Spleen (tissue), 11 donors: ENCODE data around the gene NHSL1. TPM values are rescaled to one million over a fixed set of nuclear protein-coding genes. Genes with fewer than 3 reads are reported as not detected.

ENCODE experiments used
- DNase-seq: peaks from one replicate; pipeline ENCODE4 v3.0.0-alpha.2; 2020
- H3K27ac ChIP-seq, 8 donors: fragments of 200-600 bp; sonication (generic) in 7 of 8; 1 replicate in 4 of 8; 2 replicates in 4 of 8; pipeline versions ENCODE4 v1.5.0 to v1.8.0; 2016 to 2021; ENCODE audit warnings: inconsistent platforms in 4 of 8, mild to moderate bottlenecking in 4 of 8, moderate library complexity in 1 of 8
- H3K27me3 ChIP-seq, 7 donors: fragments of 200-600 bp; sonication (generic) in 6 of 7; replicated peaks in 1 of 7; 1 replicate in 4 of 7; 2 replicates in 3 of 7; pipeline versions ENCODE4 v1.5.0 to v1.8.0; 2016 to 2021; ENCODE audit warnings: inconsistent platforms in 3 of 7, mild to moderate bottlenecking in 1 of 7
- H3K36me3 ChIP-seq, 6 donors: fragments of 200-600 bp; sonication (generic) in 5 of 6; 1 replicate in 4 of 6; 2 replicates in 2 of 6; pipeline versions ENCODE4 v1.5.0 to v1.8.0; 2016 to 2021; ENCODE audit warnings: inconsistent platforms in 2 of 6
- H3K4me1 ChIP-seq, 6 donors: fragments of 200-600 bp; sonication (generic) in 5 of 6; 1 replicate in 3 of 6; 2 replicates in 3 of 6; pipeline versions ENCODE4 v1.5.0 to v1.8.0; 2016 to 2021; ENCODE audit warnings: inconsistent platforms in 3 of 6
- H3K4me3 ChIP-seq, 8 donors: fragments of 200-600 bp; sonication (generic) in 7 of 8; 1 replicate in 4 of 8; 2 replicates in 4 of 8; pipeline versions ENCODE4 v1.5.0 to v1.8.0; 2016 to 2021; ENCODE audit warnings: inconsistent platforms in 4 of 8, mild to moderate bottlenecking in 4 of 8, moderate library complexity in 2 of 8
- H3K9me3 ChIP-seq, 8 donors: fragments of 200-600 bp; sonication (generic) in 7 of 8; 1 replicate in 4 of 8; 2 replicates in 4 of 8; pipeline versions ENCODE4 v1.5.0 to v1.8.0; 2016 to 2021; ENCODE audit warnings: inconsistent platforms in 4 of 8
- CTCF ChIP-seq, 11 experiments: fragments of 200-600 bp in 7 of 11; fragments of 450-650 bp in 4 of 11; sonication (generic) in 4 of 11; IDR thresholded peaks in 8 of 11; conservative IDR thresholded peaks in 3 of 11; 1 replicate in 7 of 11; 2 replicates in 4 of 11; pipeline versions ENCODE4 v1.4.0 to v1.8.0; 2016 to 2021; ENCODE audit warnings: antibody characterized with exemption in 11 of 11, inconsistent platforms in 4 of 11, mild to moderate bottlenecking in 1 of 11
- POLR2A ChIP-seq, 3 donors: fragments of 450-650 bp; IDR thresholded peaks; one replicate each; pipeline ENCODE4 v1.5.1; 2017; ENCODE audit warnings: antibody characterized with exemption in 3 of 3, mild to moderate bottlenecking in 1 of 3
- POLR2AphosphoS5 ChIP-seq, 3 donors: sonication (generic); formaldehyde crosslinking; IDR thresholded peaks; one replicate each; pipeline ENCODE4 v1.5.1; 2017; ENCODE audit warnings: antibody characterized with exemption in 3 of 3
- WGBS, 5 donors: extraction: QIAGEN DNeasy Blood & Tissue Kit in 3 of 5; methylation state at CpG; one replicate each; pipeline versions ENCODE4 v1.1.5 to v1.1.7; 2013 to 2018; 5-methylcytosine and 5-hydroxymethylcytosine counted together
- intact Hi-C: fragments of 100-400 bp; cut with DNase I; formaldehyde crosslinking; loops from one replicate; pipeline ENCODE4 v1.15.0; 2023; ENCODE audit warnings: low total_unique reads
- polyA plus RNA-seq, 3 donors: library from polyadenylated mRNA; stranded (reverse); fragments of 200-250 nt; gene quantifications; one replicate each; pipeline ENCODE4 v1.2.1, GENCODE V29; 2013
- total RNA-seq, 7 donors: library from RNA; depleted of rRNA in 3 of 7; stranded (reverse); fragments of >200 nt in 3 of 7; fragmentation: NEBNext Ultra II Directional in 4 of 7; extraction: Animal tissue kit (Norgen Biotek cat#: 25700) in 4 of 7; gene quantifications; one replicate each; pipeline versions ENCODE4 v1.1.0 to v1.2.1, GENCODE V29; 2016 to 2021
- donor health status: healthy with polysubstance abuse.
- donor health status: DM: no; HTN: no; CAD: no; lungs with moderate emphysema.
- donor health status: DM: no; HTN: no; CAD: no.
- donor health status: Bipolar disorder and iron deficiency.
- donor health status: healthy.
- donor health status: DM: no; HTN: no; CAD: no.
- donor health status: DM: yes; HTN: yes; CAD: no.

The NHSL1 gene
- total and polyA plus RNA-seq, 10 donors, result 0.39 to 14.0 (median 6.7) TPM

- Histone ChIP-seq H3K9me3 (no peaks in the 10 kb centered on the region), H3K27ac (no peak overlapping the region), H3K27me3 (peaks cover 0 to 12% (median 0%) of the 10 kb centered on the region in 7 donors), H3K4me3 (no peak overlapping the region), H3K4me1 (peaks cover 0 to 36% (median 23%) of the 10 kb centered on the region in 6 donors), H3K36me3 (peaks cover 0 to 7% (median 0%) of the 10 kb centered on the region in 6 donors)
- no peak for TF ChIP-seq POLR2A (IDR thresholded peaks at IDR 0.05)
- TF ChIP-seq CTCF (IDR thresholded peaks at IDR 0.05 in 8 of 11, conservative IDR thresholded peaks at IDR 0.05 in 3 of 11), result no peak
- TF ChIP-seq POLR2AphosphoS5 (IDR thresholded peaks at IDR 0.05), result no peak
- no peak for DNase-seq
- intact Hi-C loops, result loop anchor here (10.0 kb wide), 1 partner anchor 151 kb away; no protein-coding TSS in a partner anchor
- 60 to 70% (median 62%) methylated on average over 3 of the region's 3 CpGs for WGBS, 5 donors
Measured at GRCh38 chr6:138434096-138434495, 65.2 kb downstream of the NHSL1 start.

GRCh38 chr6:138432063-138432356, 67.3 kb downstream of the NHSL1 start:
- H3K27me3 ChIP-seq, result peaks cover 0 to 12% (median 0%) of the 10 kb centered on the region in 7 donors
- intact Hi-C loops, result loop anchor here (10.0 kb wide), 1 partner anchor 153 kb away; no protein-coding TSS in a partner anchor
- H3K9me3 ChIP-seq, result no peaks in the 10 kb centered on the region
- no peak for TF ChIP-seq POLR2AphosphoS5 (IDR thresholded peaks at IDR 0.05)
- no peak for TF ChIP-seq CTCF (IDR thresholded peaks at IDR 0.05 in 8 of 11, conservative IDR thresholded peaks at IDR 0.05 in 3 of 11)
- no peak for TF ChIP-seq POLR2A (IDR thresholded peaks at IDR 0.05)
- H3K4me1 ChIP-seq, result peaks cover 0 to 38% (median 24%) of the 10 kb centered on the region in 6 donors
- no peak overlapping the region for H3K4me3 ChIP-seq
- peaks cover 0 to 7% (median 0%) of the 10 kb centered on the region in 6 donors for H3K36me3 ChIP-seq
- no peak for DNase-seq
- 94 to 99% (median 96%) methylated on average over 7 to 11 of the region's 11 CpGs for WGBS, 5 donors
- H3K27ac ChIP-seq, result peak overlapping the region in 3 of 8 donors; percentile 28 to 55 (median 54)

GRCh38 chr6:138431256-138432062, 67.8 kb downstream of the NHSL1 start:
- DNase-seq, result peak; percentile 77
- Histone ChIP-seq H3K9me3 (no peaks in the 10 kb centered on the region), H3K27me3 (peaks cover 0 to 12% (median 0%) of the 10 kb centered on the region in 7 donors), H3K4me3 (peak overlapping the region in 1 of 8 donors; percentile 13), H3K36me3 (peaks cover 0 to 7% (median 0%) of the 10 kb centered on the region in 6 donors), H3K27ac (peak overlapping the region in 3 of 8 donors; percentile 28 to 55 (median 54)), H3K4me1 (peaks cover 0 to 38% (median 24%) of the 10 kb centered on the region in 6 donors)
- intact Hi-C loops, result loop anchor here (10.0 kb wide), 1 partner anchor 153 kb away; no protein-coding TSS in a partner anchor
- 64 to 74% (median 70%) methylated on average over 14 to 19 of the region's 19 CpGs for WGBS, 5 donors
- no peak for TF ChIP-seq POLR2AphosphoS5 (IDR thresholded peaks at IDR 0.05)
- TF ChIP-seq POLR2A (IDR thresholded peaks at IDR 0.05), result no peak
- TF ChIP-seq CTCF (IDR thresholded peaks at IDR 0.05 in 8 of 11, conservative IDR thresholded peaks at IDR 0.05 in 3 of 11), result no peak
